K562 (cell line): ENCODE data around the gene MARCKSL1. TPM values are rescaled to one million over a fixed set of nuclear protein-coding genes. Genes with fewer than 3 reads are reported as not detected.
A peak's percentile ranks its signal among the peaks of the same experiment; 100 is the strongest.

Source experiments
- BRCA1 ChIP-seq, 2 experiments: fragments of 450-650 bp in 1 of 2; sonication (generic) in 1 of 2; formaldehyde crosslinking in 1 of 2; IDR thresholded peaks; 2 replicates each; pipeline versions ENCODE4 v1.5.0 to v1.6.1; 2017 to 2020; ENCODE audit warnings: mild to moderate bottlenecking in 1 of 2, missing genetic modification reagents in 1 of 2
- CTCFL ChIP-seq: IDR thresholded peaks from 2 replicates; pipeline ENCODE4 v1.6.1; 2011; ENCODE audit warnings: borderline replicate concordance, low read depth, mild to moderate bottlenecking, moderate library complexity, low read length; ENCODE audit not compliant: insufficient read depth, poor library complexity, severe bottlenecking
- CUX1 ChIP-seq: fragments of 200-800 bp; sonication (Bioruptor generic); IDR thresholded peaks from 2 replicates; pipeline ENCODE4 v1.6.1; 2016; ENCODE audit warnings: missing genetic modification characterization, missing compliant biosample characterization
- CXXC5 ChIP-seq: fragments of 250-450 bp; sonication (Bioruptor Pico); IDR thresholded peaks from 2 replicates; pipeline ENCODE4 v1.8.0; 2022; ENCODE audit warnings: inconsistent platforms, mild to moderate bottlenecking, moderate library complexity
- GTF2B ChIP-seq: IDR thresholded peaks from 2 replicates; pipeline ENCODE4 v1.6.1; 2011; ENCODE audit not compliant: insufficient read length; ENCODE audit errors: extremely low read depth
- HDAC1 ChIP-seq, 2 experiments: fragments of 450-650 bp; IDR thresholded peaks; 2 replicates each; pipeline ENCODE4 v1.6.1; 2016 to 2017; ENCODE audit warnings: inconsistent platforms in 1 of 2, mild to moderate bottlenecking in 1 of 2, moderate library complexity in 1 of 2
- KDM2B ChIP-seq: fragments of 250-450 bp; sonication (Bioruptor Pico); IDR thresholded peaks from 2 replicates; pipeline ENCODE4 v1.8.0; 2021; ENCODE audit warnings: mild to moderate bottlenecking, moderate library complexity
- MEF2D ChIP-seq: conservative IDR thresholded peaks from 2 replicates; pipeline ENCODE4 v1.6.1; 2016; ENCODE audit warnings: low read depth, missing genetic modification characterization, missing compliant biosample characterization
- MNT ChIP-seq, 2 experiments: fragments of 450-650 bp; conservative IDR thresholded peaks; 2 replicates each; pipeline ENCODE4 v1.6.1; 2017; ENCODE audit warnings: mild to moderate bottlenecking in 2 of 2, moderate library complexity in 2 of 2
- PHF20 ChIP-seq: fragments of 450-650 bp; IDR thresholded peaks from 2 replicates; pipeline ENCODE4 v1.6.1; 2018; ENCODE audit not compliant: partially characterized antibody
- TAF7 ChIP-seq: fragments of 450-650 bp; IDR thresholded peaks from 2 replicates; pipeline ENCODE4 v1.6.1; 2016; ENCODE audit warnings: missing genetic modification characterization, missing compliant biosample characterization
- TBP ChIP-seq: optimal IDR thresholded peaks from 2 replicates; pipeline ENCODE3; 2011; ENCODE audit warnings: low read depth, low read length, improper control_type of control experiment
- ZNF316 ChIP-seq: fragments of 450-650 bp; IDR thresholded peaks from 2 replicates; pipeline ENCODE4 v1.6.1; 2016
- ZZZ3 ChIP-seq: fragments of 450-650 bp; IDR thresholded peaks from 2 replicates; pipeline ENCODE4 v1.6.1; 2016; ENCODE audit warnings: antibody characterized with exemption, mild to moderate bottlenecking, moderate library complexity
- polyA plus RNA-seq, 8 experiments: library from polyadenylated mRNA; depleted of rRNA in 4 of 8; stranded (reverse) in 5 of 8; unstranded in 3 of 8; fragments of >200 nt; fragmentation: Nextera tagmentation in 2 of 8; fragmentation: Illumina TruSeq in 1 of 8; extraction: Ambion mirVana in 2 of 8; extraction: Trizol in 1 of 8; gene quantifications; 2 replicates each; pipeline versions ENCODE4 v1.2.1 to v1.2.3, GENCODE V29; 2011 to 2014; ENCODE audit warnings: inconsistent platforms in 1 of 8, missing spikeins in 1 of 8
- total RNA-seq, 7 experiments: library from RNA; depleted of rRNA in 6 of 7; stranded (reverse); fragments of >200 nt in 6 of 7; fragmentation: Illumina TruSeq in 2 of 7; extraction: Trizol in 2 of 7; gene quantifications; 2 replicates each; pipeline versions ENCODE4 v1.2.1 to v1.2.3, GENCODE V29; 2011 to 2021; ENCODE audit warnings: low replicate concordance in 1 of 7

The MARCKSL1 gene
- total and polyA plus RNA-seq, 9 of the 15 experiments (the other 6 are each of a cell fraction or from before 2014, with no cell fraction given) = 14.7 to 325 (median 155) TPM

GRCh38 chr1:32335790-32336590 lies at the start of gene MARCKSL1 (continued):
- 0 out of 4 replicates have a peak, but pooled peaks of 1 of the 2 experiments have one; percentile 7 for TF ChIP-seq HDAC1 (IDR thresholded peaks at IDR 0.05)
- no peak for TF ChIP-seq TAF7 (tag)
- TF ChIP-seq KDM2B (CRISPR knock-in tag) = peak; percentile 43; the same call in 1 of the 2 replicates
- peak; percentile 86 for TF ChIP-seq GTF2B
- TF ChIP-seq CXXC5 (CRISPR knock-in tag) = 0 out of 2 replicates have a peak, but pooled peaks have one; percentile 49
- no peak for TF ChIP-seq BRCA1 (IDR thresholded peaks at IDR 0.05)
- no peak for TF ChIP-seq BRCA1 (CRISPR knock-in tag; IDR thresholded peaks at IDR 0.05)
- no peak for TF ChIP-seq CTCFL
- no peak for TF ChIP-seq ZZZ3
- peak in 1 of 2 experiments; percentile 54; a peak in 1 of 4 replicates for TF ChIP-seq MNT (conservative IDR thresholded peaks at IDR 0.05)
- TF ChIP-seq ZNF316 = no peak
- TF ChIP-seq CUX1 = no peak
- no peak for TF ChIP-seq PHF20
- no peak for TF ChIP-seq MEF2D (tag)
- peak; percentile 99 for TF ChIP-seq TBP
